ENCODE data around the gene TPM2. TPM values are rescaled to one million over a fixed set of nuclear protein-coding genes. Genes with fewer than 3 reads are reported as not detected.

TPM2 gene
- total and polyA plus RNA-seq, 7 donors, result 6,047 to 16,334 (median 9,199) TPM

DNA sequence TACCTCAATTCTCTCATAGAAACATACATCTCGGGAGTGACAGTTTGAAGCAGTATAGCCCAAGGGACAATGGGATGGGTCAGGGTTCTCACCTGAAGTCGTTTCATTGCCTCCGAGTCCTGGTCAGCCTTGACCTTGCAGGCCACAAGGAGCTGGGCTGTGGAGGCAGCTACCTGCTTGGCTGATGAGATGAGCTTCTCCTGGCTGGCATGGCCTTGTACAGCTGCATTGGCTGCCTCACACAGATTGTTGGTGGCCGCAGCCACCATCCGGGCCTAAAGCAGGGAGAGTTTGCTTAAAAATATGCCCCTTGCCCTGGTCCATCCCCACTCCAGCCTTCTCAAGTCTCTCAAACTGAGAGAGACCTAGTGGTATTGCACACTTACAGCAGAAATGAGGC, 8.5 kb upstream of the TPM2 start:
- no peaks in the 10 kb centered on the region for H3K9me3 ChIP-seq
- DNase-seq (peak in 1 of 2 donors; percentile 27), ATAC-seq (no peak)
- TF ChIP-seq CTCF (IDR thresholded peaks at IDR 0.05), result no peak
- 92 to 94% (median 93%) methylated on average over 5 of the region's 5 CpGs for WGBS, 3 donors
- H3K27ac ChIP-seq, result no peak overlapping the region
- intact Hi-C loops (cut with DNase I), result loop anchor here (2.0 to 10.0 kb wide), 4 partner anchors 27 to 213 kb away; partner anchors contain the start of gene TESK1 (in 1 of the 2)
- H3K27me3 ChIP-seq (ENCODE audit: insufficient read depth in 3 of 3, low read length in 2 of 3), result no peaks in the 10 kb centered on the region
- no peak overlapping the region for H3K4me3 ChIP-seq
- peaks cover 11% of the 10 kb centered on the region for H3K4me1 ChIP-seq
- H3K36me3 ChIP-seq (ENCODE audit: insufficient read depth in 1 of 2, low read depth in 1 of 2), result peaks cover 22 to 77% of the 10 kb centered on the region in 2 donors

DNA sequence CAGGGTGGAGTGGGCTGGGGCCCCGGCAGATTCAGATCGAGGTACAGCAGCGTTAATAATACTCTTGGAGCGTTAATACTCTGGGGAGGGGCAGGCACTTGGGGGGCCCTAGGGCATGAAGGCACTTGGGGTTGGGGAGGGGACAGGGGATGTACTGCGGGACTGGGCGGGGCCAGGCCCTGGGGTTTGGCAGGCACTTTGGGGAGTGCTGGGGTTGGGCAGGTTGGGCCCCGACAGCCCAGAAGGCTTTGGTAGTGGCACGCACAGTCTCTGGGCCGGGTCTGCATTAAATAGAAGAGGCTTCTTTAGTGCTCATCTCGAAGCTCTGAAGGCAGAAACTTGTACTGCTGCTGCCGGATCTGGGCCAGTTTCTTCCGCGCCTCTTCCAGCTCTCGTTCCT, 7.8 kb upstream of the TPM2 start:
- peak in 1 of 2 donors; percentile 59 for DNase-seq
- 74 to 78% (median 77%) methylated on average over 14 of the region's 14 CpGs for WGBS, 3 donors
- ATAC-seq, result peak in 1 of 4 donors; percentile 4
- intact Hi-C loops (cut with DNase I), result loop anchor here (5.0 to 10.0 kb wide), 3 partner anchors 35 to 213 kb away; partner anchors contain the start of gene TESK1 (in 1 of the 2)
- no peak overlapping the region for H3K27ac ChIP-seq
- H3K4me1 ChIP-seq, result peaks cover 11% of the 10 kb centered on the region
- no peaks in the 10 kb centered on the region for H3K9me3 ChIP-seq
- H3K36me3 ChIP-seq (ENCODE audit: insufficient read depth in 1 of 2, low read depth in 1 of 2), result peaks cover 20 to 70% of the 10 kb centered on the region in 2 donors
- H3K4me3 ChIP-seq, result no peak overlapping the region
- H3K27me3 ChIP-seq (ENCODE audit: insufficient read depth in 3 of 3, low read length in 2 of 3), result no peaks in the 10 kb centered on the region
- TF ChIP-seq CTCF (IDR thresholded peaks at IDR 0.05), result no peak

DNA sequence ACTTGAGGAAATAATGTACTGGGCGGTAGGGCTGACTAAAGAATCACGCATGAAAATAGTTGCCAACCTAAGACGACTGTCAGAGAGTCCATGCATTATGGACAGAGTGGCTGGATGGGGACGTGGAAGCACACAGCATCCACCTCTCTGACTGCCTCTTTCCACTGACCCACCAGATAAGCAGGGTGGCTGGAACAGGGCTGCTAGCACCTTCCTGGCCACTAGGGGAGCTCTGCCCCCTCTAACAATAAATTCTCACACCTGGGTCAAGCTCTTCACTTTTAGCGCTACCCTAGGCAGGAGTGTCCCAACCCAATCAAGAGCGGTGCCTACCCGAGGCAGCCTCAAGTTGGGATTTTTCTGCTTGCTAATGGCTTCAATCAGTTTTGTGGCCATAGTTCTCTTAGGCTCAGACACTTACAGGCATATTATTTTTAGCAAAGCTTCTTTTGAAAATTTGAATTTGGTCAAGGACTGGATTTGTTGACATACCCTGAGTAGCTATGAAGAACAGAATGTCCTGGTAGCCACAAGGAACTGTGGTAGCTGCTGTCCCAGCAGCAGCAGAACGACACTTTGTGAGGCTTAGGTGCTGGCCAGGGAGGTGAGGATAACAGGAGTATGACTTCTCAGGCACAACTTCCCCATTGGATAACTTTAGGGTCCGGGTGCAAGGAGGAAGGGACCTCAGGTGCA, 6.9 kb upstream of the TPM2 start:
- peak; percentile 46 to 74 for DNase-seq
- intact Hi-C loops (cut with DNase I), result loop anchor here (5.0 to 10.0 kb wide), 3 partner anchors 34 to 212 kb away; partner anchors contain the start of gene TESK1 (in 1 of the 2)
- peak; percentile 71 to 85 (median 76) for ATAC-seq
- WGBS, 3 donors, result 32 to 41% (median 38%) methylated on average over 9 of the region's 9 CpGs
- peak overlapping the region; percentile 46 for H3K27ac ChIP-seq
- peaks cover 20 to 62% of the 10 kb centered on the region in 2 donors for H3K36me3 ChIP-seq (ENCODE audit: insufficient read depth in 1 of 2, low read depth in 1 of 2)
- H3K4me3 ChIP-seq, result no peak overlapping the region
- H3K4me1 ChIP-seq, result peaks cover 13% of the 10 kb centered on the region
- H3K9me3 ChIP-seq, result no peaks in the 10 kb centered on the region
- no peaks in the 10 kb centered on the region for H3K27me3 ChIP-seq (ENCODE audit: insufficient read depth in 3 of 3, low read length in 2 of 3)
- peak; percentile 82 for TF ChIP-seq CTCF (IDR thresholded peaks at IDR 0.05)

GRCh38 chr9:35695943-35696401, 6.2 kb upstream of the TPM2 start:
- Histone ChIP-seq H3K36me3 (ENCODE audit: insufficient read depth in 1 of 2, low read depth in 1 of 2) (peaks cover 20 to 55% of the 10 kb centered on the region in 2 donors), H3K9me3 (no peaks in the 10 kb centered on the region), H3K27me3 (ENCODE audit: insufficient read depth in 3 of 3, low read length in 2 of 3) (no peaks in the 10 kb centered on the region), H3K27ac (peak overlapping the region; percentile 46), H3K4me1 (peaks cover 19% of the 10 kb centered on the region), H3K4me3 (no peak overlapping the region)
- 53 to 91% (median 62%) methylated on average over 3 of the region's 3 CpGs for WGBS, 3 donors
- no peak for TF ChIP-seq CTCF (IDR thresholded peaks at IDR 0.05)
- ATAC-seq, result peak; percentile 21 to 46 (median 24)
- DNase-seq, result peak in 1 of 2 donors; percentile 22
- intact Hi-C loops (cut with DNase I), result loop anchor here (5.0 to 10.0 kb wide), 3 partner anchors 34 to 211 kb away; partner anchors contain the start of gene TESK1 (in 1 of the 2)

Data from psoas muscle (tissue), 8 donors.